SH-SY5Y (cell line): ENCODE results near the gene CTNNA3.

Source experiments
- GATA2 ChIP-seq: IDR thresholded peaks from 2 replicates; pipeline ENCODE4 v1.6.1; 2011; ENCODE audit warnings: mild to moderate bottlenecking, low read depth, low read length
- GATA3 ChIP-seq: IDR thresholded peaks from 2 replicates; pipeline ENCODE4 v1.6.1; 2011; ENCODE audit warnings: low read depth, mild to moderate bottlenecking, low read length, moderate library complexity

DNA sequence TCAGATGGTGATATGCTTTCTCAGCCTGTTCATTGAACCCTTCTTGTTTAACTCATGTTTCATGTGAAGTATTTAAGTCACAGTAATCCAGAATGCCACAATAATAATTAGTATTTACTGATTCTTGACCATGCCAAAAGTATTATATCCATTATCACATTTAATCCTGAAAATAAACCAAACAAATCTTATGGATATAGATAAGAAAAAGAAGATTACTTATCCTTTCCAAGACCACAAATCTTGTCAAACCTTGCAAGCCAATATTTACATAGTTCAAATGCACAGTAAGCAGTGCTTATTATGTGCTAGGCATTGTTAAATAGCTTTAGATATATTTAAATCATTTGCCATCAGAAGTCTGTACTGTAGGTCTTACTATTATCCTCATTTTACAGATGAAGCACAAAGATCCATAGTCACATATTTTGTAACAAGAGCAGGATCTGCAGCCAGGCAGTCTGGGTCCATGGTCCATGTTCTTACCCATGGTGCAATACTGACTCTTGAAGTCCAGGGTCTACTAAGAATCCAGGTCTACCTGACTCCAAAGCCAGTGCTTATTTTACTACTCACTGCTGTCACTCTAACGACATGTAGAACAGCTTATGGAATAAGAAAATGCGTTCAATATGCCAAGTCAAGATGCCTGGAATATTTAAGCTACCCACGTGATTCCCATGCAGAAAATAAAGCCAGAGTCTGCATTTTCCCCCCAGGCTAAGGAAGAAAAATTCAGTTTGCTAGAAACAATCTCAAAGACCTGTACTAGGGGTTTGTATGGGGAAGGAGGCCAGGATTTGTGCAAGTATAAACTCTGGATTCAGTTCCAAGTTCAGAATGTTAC is 1755.0 kb downstream of the CTNNA3 start:
- TF ChIP-seq GATA2 (no peak), GATA3 (no peak)
